K562 (cell line): ENCODE data around the gene MAP4. TPM values are rescaled to one million over a fixed set of nuclear protein-coding genes. Genes with fewer than 3 reads are reported as not detected.

Experiments used
- ARID1B ChIP-seq: fragments of 450-650 bp; IDR thresholded peaks from 2 replicates; pipeline ENCODE4 v1.6.1; 2016; ENCODE audit warnings: antibody characterized with exemption, mild to moderate bottlenecking, inconsistent platforms
- CBX5 ChIP-seq: IDR thresholded peaks from 2 replicates; pipeline ENCODE4 v1.6.1; 2014; ENCODE audit warnings: low read depth, borderline replicate concordance
- CREBBP ChIP-seq: IDR thresholded peaks from one replicate; pipeline ENCODE4 v1.6.1; 2012; ENCODE audit warnings: low read depth, mild to moderate bottlenecking, control low read depth, inconsistent platforms, low read length
- DIDO1 ChIP-seq: fragments of 450-650 bp; IDR thresholded peaks from 2 replicates; pipeline ENCODE4 v1.6.1; 2016; ENCODE audit warnings: low read depth, missing biosample characterization, missing genetic modification characterization
- E2F3 ChIP-seq: fragments of 250-450 bp; sonication (Bioruptor Pico); IDR thresholded peaks from 2 replicates; pipeline ENCODE4 v1.4.0; 2020; ENCODE audit warnings: mild to moderate bottlenecking
- EGR1 ChIP-seq: fragments of 450-650 bp; conservative IDR thresholded peaks from 2 replicates; pipeline ENCODE4 v1.6.1; 2017; ENCODE audit warnings: mild to moderate bottlenecking
- ELF4 ChIP-seq: fragments of 450-650 bp; formaldehyde crosslinking; IDR thresholded peaks from 2 replicates; pipeline ENCODE4 v1.4.0; 2022; ENCODE audit warnings: missing genetic modification characterization
- GATAD2A ChIP-seq: fragments of 450-650 bp; IDR thresholded peaks from 2 replicates; pipeline ENCODE4 v1.6.1; 2017
- JUN ChIP-seq, 2 experiments: sonication (generic) in 1 of 2; formaldehyde crosslinking in 1 of 2; IDR thresholded peaks; 2 replicates each; pipeline versions ENCODE4 v1.6.1 to v1.8.0; 2012 to 2022; ENCODE audit warnings: borderline replicate concordance in 2 of 2, mild to moderate bottlenecking in 2 of 2, improper control_type of control experiment in 1 of 2, low read depth in 1 of 2, low read length in 1 of 2, missing genetic modification reagents in 1 of 2
- KAT8 ChIP-seq: fragments of 450-650 bp; IDR thresholded peaks from 2 replicates; pipeline ENCODE4 v1.6.1; 2016; ENCODE audit warnings: low read depth, mild to moderate bottlenecking
- KDM1A ChIP-seq, 2 experiments: fragments of 450-650 bp; IDR thresholded peaks; 2 replicates each; pipeline ENCODE4 v1.6.1; 2016; ENCODE audit warnings: mild to moderate bottlenecking in 2 of 2
- MAFG ChIP-seq: fragments of 450-650 bp; conservative IDR thresholded peaks from 2 replicates; pipeline ENCODE4 v1.6.1; 2016; ENCODE audit warnings: missing genetic modification characterization, missing compliant biosample characterization
- NEUROD1 ChIP-seq: fragments of 150-350 bp; IDR thresholded peaks from 2 replicates; pipeline ENCODE4 v1.6.1; 2014; ENCODE audit warnings: borderline replicate concordance, low read length, low read depth; ENCODE audit not compliant: partially characterized antibody
- NFE2 ChIP-seq: IDR thresholded peaks from 2 replicates; pipeline ENCODE4 v1.6.1; 2014; ENCODE audit warnings: antibody characterized with exemption, low read depth
- PURB ChIP-seq: sonication (generic); formaldehyde crosslinking; IDR thresholded peaks from 2 replicates; pipeline ENCODE4 v1.9.0; 2021; ENCODE audit warnings: low read depth, mild to moderate bottlenecking, missing genetic modification reagents
- RBFOX2 ChIP-seq: fragments of 200-400 bp; formaldehyde crosslinking; IDR thresholded peaks from 2 replicates; pipeline ENCODE4 v1.6.1; 2017; ENCODE audit warnings: low read depth, mild to moderate bottlenecking, low read length, moderate library complexity
- RNF2 ChIP-seq: sonication (generic); IDR thresholded peaks from 2 replicates; pipeline ENCODE4 v1.6.1; 2016
- SAP30 ChIP-seq: fragments of 200-600 bp; sonication (generic); IDR thresholded peaks from 2 replicates; pipeline ENCODE4 v1.6.1; 2012; ENCODE audit warnings: borderline replicate concordance, low read depth, mild to moderate bottlenecking, moderate library complexity, low read length, control low read depth, inconsistent platforms; ENCODE audit not compliant: insufficient read depth, poor library complexity, severe bottlenecking
- SIRT6 ChIP-seq: IDR thresholded peaks from one replicate; pipeline ENCODE4 v1.6.1; 2012; ENCODE audit warnings: low read depth, mild to moderate bottlenecking, control low read depth, inconsistent platforms, low read length, moderate library complexity
- YY1 ChIP-seq, 3 experiments: IDR thresholded peaks; 2 replicates each; pipeline ENCODE4 v1.6.1; 2011; ENCODE audit warnings: low read length in 2 of 3, mild to moderate bottlenecking in 2 of 3, moderate library complexity in 2 of 3, borderline replicate concordance in 1 of 3, control low read depth in 1 of 3, low read depth in 1 of 3; ENCODE audit not compliant: insufficient read depth in 3 of 3, insufficient replicate concordance in 2 of 3, control insufficient read depth in 1 of 3, insufficient read length in 1 of 3; ENCODE audit errors: extremely low read depth in 1 of 3
- ZNF23 ChIP-seq: fragments of 250-450 bp; sonication (Bioruptor Pico); IDR thresholded peaks from 2 replicates; pipeline ENCODE4 v1.4.0; 2020; ENCODE audit warnings: mild to moderate bottlenecking
- ZNF24 ChIP-seq: fragments of 450-650 bp; IDR thresholded peaks from 2 replicates; pipeline ENCODE4 v1.6.1; 2016
- ZNF316 ChIP-seq: fragments of 450-650 bp; IDR thresholded peaks from 2 replicates; pipeline ENCODE4 v1.6.1; 2016
- ZNF589 ChIP-seq: fragments of 200-800 bp; sonication (Bioruptor generic); IDR thresholded peaks from 2 replicates; pipeline ENCODE4 v1.6.1; 2016; ENCODE audit warnings: low read depth, missing genetic modification characterization, missing compliant biosample characterization
- polyA plus RNA-seq, 8 experiments: library from polyadenylated mRNA; depleted of rRNA in 4 of 8; stranded (reverse) in 5 of 8; unstranded in 3 of 8; fragments of >200 nt; fragmentation: Nextera tagmentation in 2 of 8; fragmentation: Illumina TruSeq in 1 of 8; extraction: Ambion mirVana in 2 of 8; extraction: Trizol in 1 of 8; gene quantifications; 2 replicates each; pipeline versions ENCODE4 v1.2.1 to v1.2.3, GENCODE V29; 2011 to 2014; ENCODE audit warnings: inconsistent platforms in 1 of 8, missing spikeins in 1 of 8
- total RNA-seq, 7 experiments: library from RNA; depleted of rRNA in 6 of 7; stranded (reverse); fragments of >200 nt in 6 of 7; fragmentation: Illumina TruSeq in 2 of 7; extraction: Trizol in 2 of 7; gene quantifications; 2 replicates each; pipeline versions ENCODE4 v1.2.1 to v1.2.3, GENCODE V29; 2011 to 2021; ENCODE audit warnings: low replicate concordance in 1 of 7
- TF ChIP-seq, protein P1 (sequence below): fragments of 250-450 bp; sonication (Bioruptor Pico); IDR thresholded peaks from 2 replicates; pipeline ENCODE4 v1.5.0; 2020; ENCODE audit warnings: mild to moderate bottlenecking, borderline replicate concordance
- TF ChIP-seq, protein P2 (sequence below), 2 experiments: fragments of 450-650 bp in 1 of 2; sonication (generic) in 1 of 2; formaldehyde crosslinking in 1 of 2; IDR thresholded peaks in 1 of 2; conservative IDR thresholded peaks in 1 of 2; 2 replicates each; pipeline versions ENCODE4 v1.6.1 to v1.8.1; 2016 to 2023; ENCODE audit warnings: mild to moderate bottlenecking in 2 of 2, moderate library complexity in 2 of 2, inconsistent platforms in 1 of 2, missing genetic modification reagents in 1 of 2

The MAP4 gene
- total and polyA plus RNA-seq, 9 of the 15 experiments (the other 6 are each of a cell fraction or from before 2014, with no cell fraction given): 13.3 to 141 (median 36.8) TPM

DNA sequence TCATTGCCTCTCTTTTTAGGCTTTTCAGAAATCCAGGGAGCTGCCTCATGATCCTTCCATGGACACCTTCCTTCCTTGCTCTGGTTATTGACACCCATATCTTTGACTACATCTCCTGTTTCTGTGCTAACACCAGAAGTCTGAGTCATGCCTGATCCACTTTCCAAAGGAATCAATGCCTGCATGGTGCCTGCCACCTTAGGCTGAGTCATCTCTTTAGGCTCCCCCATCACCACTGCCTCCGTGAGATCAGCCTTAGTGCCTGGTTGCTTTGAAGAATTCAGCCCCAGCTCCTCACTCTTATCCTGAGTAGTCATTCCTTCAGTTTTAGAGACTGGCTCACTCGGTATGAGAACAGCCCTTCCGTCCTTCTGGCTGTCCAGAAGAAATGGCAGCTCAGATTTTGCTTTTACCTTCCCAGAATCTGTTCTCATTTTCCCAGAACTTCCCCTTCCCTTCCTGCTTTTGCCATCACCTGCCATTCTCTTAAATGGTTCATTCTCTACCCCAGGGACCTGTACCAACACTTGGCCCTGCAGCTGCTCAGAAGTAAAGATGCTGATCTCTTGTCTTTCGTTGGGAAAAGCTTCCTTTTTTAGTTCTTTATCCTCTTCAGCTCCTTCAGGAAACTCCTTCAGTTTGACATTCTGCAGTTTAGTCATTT lies 105.3 kb downstream of the MAP4 start (continued):
- TF ChIP-seq E2F3: no peak
- peak; percentile 60 for TF ChIP-seq ARID1B
- no peak for TF ChIP-seq RNF2
- TF ChIP-seq EGR1: no peak
- TF ChIP-seq YY1 (IDR thresholded peaks at IDR 0.05; ENCODE audit: borderline replicate concordance in 1 of 3, control insufficient read depth in 1 of 3, extremely low read depth in 1 of 3, insufficient read depth in 3 of 3, insufficient read length in 1 of 3, insufficient replicate concordance in 2 of 3, low read depth in 1 of 3, low read length in 2 of 3): no peak
- TF ChIP-seq ZNF23: no peak
- TF ChIP-seq CREBBP: no peak
- 0 out of 2 replicates have a peak, but pooled peaks have one; percentile 48 for TF ChIP-seq GATAD2A
- TF ChIP-seq ZNF24: peak; percentile 57; the same call in 1 of the 2 replicates
- TF ChIP-seq RBFOX2: no peak
- no peak for TF ChIP-seq SIRT6
- TF ChIP-seq ZNF316: peak; percentile 88
- no peak for TF ChIP-seq KAT8
- peak in 1 of 2 experiments; percentile 33; a peak in 1 of 4 replicates for TF ChIP-seq KDM1A (IDR thresholded peaks at IDR 0.05)
- no peak for TF ChIP-seq SAP30
- no peak for TF ChIP-seq ZNF589 (CRISPR knock-in tag)
- TF ChIP-seq, protein P1, sequence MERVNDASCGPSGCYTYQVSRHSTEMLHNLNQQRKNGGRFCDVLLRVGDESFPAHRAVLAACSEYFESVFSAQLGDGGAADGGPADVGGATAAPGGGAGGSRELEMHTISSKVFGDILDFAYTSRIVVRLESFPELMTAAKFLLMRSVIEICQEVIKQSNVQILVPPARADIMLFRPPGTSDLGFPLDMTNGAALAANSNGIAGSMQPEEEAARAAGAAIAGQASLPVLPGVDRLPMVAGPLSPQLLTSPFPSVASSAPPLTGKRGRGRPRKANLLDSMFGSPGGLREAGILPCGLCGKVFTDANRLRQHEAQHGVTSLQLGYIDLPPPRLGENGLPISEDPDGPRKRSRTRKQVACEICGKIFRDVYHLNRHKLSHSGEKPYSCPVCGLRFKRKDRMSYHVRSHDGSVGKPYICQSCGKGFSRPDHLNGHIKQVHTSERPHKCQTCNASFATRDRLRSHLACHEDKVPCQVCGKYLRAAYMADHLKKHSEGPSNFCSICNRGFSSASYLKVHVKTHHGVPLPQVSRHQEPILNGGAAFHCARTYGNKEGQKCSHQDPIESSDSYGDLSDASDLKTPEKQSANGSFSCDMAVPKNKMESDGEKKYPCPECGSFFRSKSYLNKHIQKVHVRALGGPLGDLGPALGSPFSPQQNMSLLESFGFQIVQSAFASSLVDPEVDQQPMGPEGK: no peak
- TF ChIP-seq PURB (CRISPR knock-in tag): no peak
- TF ChIP-seq JUN (IDR thresholded peaks at IDR 0.05; ENCODE audit: borderline replicate concordance, low read depth, low read length): peak; percentile 72; the same call in 1 of the 2 replicates
- TF ChIP-seq JUN (CRISPR knock-in tag; IDR thresholded peaks at IDR 0.05; ENCODE audit: borderline replicate concordance): no peak
- TF ChIP-seq NFE2: peak; percentile 78
- TF ChIP-seq NEUROD1: no peak
- TF ChIP-seq, protein P2, sequence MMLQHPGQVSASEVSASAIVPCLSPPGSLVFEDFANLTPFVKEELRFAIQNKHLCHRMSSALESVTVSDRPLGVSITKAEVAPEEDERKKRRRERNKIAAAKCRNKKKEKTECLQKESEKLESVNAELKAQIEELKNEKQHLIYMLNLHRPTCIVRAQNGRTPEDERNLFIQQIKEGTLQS (IDR thresholded peaks at IDR 0.05): peak; percentile 90
- TF ChIP-seq, protein P2 (CRISPR knock-in tag; conservative IDR thresholded peaks at IDR 0.05): no peak
- TF ChIP-seq ELF4 (CRISPR knock-in tag): no peak
- no peak for TF ChIP-seq CBX5
- TF ChIP-seq DIDO1 (tag): no peak
- peak; percentile 68 for TF ChIP-seq MAFG (tag)
